ENCODE results near the gene RABGAP1L.
"Not testable (repeated sequence)": the region's sequence is repeated elsewhere in the genome, so short reads cannot be mapped to it uniquely, and the experiment has no call there.

RABGAP1L gene

DNA sequence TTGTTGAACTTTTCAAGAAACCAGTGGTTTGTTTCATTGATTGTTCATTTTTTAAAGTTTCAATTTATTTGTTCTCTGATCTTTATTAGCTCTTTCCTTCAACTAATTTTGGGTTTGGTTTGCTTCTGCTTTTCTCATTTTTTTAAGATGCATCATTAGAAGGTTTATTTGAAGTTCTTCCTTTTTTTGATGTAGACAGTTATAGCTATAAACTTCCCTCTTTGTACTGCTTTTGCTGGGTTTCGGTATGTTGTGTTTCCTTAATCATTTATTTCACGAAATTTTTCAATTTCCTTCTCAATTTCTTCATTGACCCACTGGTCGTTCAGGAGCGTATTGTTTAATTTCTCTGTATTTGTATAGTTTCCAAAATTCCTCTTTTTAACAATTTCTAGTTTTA lies 155.1 kb downstream of the RABGAP1L start:
- DNase-seq (ENCODE audit: low read depth): no peak
- TF ChIP-seq MYC (IDR thresholded peaks at IDR 0.05; ENCODE audit: low read depth, low read length) (no peak), MAX (IDR thresholded peaks at IDR 0.05; ENCODE audit: low read depth, low read length) (no peak), CTCF (IDR thresholded peaks at IDR 0.05; ENCODE audit: low read depth, low read length) (no peak), POLR2A (IDR thresholded peaks at IDR 0.05; ENCODE audit: extremely low read depth, insufficient read length) (no peak)
- H3K4me3 ChIP-seq (ENCODE audit: low read depth, low read length): no peak overlapping the region

DNA sequence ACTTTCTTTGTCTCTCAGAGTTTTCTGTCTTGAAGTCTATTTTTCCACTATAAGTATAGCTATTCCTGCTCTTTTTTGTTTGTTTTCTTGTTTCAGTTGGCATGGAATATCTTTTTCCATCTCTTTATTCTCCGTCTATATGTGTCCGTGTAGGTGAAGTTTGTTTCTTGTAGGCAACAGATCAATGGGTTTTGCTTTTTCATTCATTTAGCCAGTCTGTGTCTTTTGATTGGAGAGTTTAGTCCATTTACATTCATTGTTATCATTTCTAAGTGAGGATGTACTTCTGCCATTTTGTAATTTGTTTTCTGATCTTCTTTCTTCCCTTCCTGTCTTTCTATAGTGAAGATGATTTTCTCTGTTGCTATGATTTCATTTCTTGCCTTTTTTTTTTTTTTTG lies 155.9 kb downstream of the RABGAP1L start:
- no peak for TF ChIP-seq MAX (IDR thresholded peaks at IDR 0.05; ENCODE audit: low read depth, low read length)
- no peak for TF ChIP-seq POLR2A (IDR thresholded peaks at IDR 0.05; ENCODE audit: extremely low read depth, insufficient read length)
- TF ChIP-seq CTCF (IDR thresholded peaks at IDR 0.05; ENCODE audit: low read depth, low read length): no peak
- TF ChIP-seq MYC (IDR thresholded peaks at IDR 0.05; ENCODE audit: low read depth, low read length): no peak
- no peak overlapping the region for H3K4me3 ChIP-seq (ENCODE audit: low read depth, low read length)
- no peak for DNase-seq (ENCODE audit: low read depth)

DNA sequence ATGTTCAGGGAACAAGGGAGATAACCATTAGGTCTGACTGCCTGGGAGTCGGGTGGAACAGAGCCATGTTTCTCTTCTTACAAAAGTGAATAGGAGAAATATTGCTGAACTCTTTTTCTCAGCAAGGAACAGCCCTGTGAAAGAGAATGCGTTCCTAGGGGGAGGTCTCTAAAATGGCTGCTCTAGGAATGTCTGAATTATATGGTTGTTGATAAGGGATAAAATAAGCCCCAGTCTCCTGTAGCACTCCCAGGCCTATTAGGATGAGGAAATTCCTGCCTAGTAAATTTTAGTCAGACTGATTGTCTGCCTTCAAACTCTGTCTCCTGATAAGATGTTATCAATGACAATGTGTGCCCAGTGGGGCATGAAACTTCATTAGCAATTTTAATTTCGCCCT lies 161.6 kb downstream of the RABGAP1L start:
- DNase-seq (ENCODE audit: low read depth); H3K4me3 ChIP-seq (ENCODE audit: low read depth, low read length): not testable (repeated sequence)

GRCh38 chr1:174322202-174322862 lies 163.0 kb downstream of the RABGAP1L start:
- DNase-seq (ENCODE audit: low read depth): no peak
- no peak overlapping the region for H3K4me3 ChIP-seq (ENCODE audit: low read depth, low read length)
- no peak for TF ChIP-seq MAX (IDR thresholded peaks at IDR 0.05; ENCODE audit: low read depth, low read length)

- DNase-seq (ENCODE audit: low read depth): no peak
- no peak overlapping the region for H3K4me3 ChIP-seq (ENCODE audit: low read depth, low read length)
- no peak for TF ChIP-seq MAX (IDR thresholded peaks at IDR 0.05; ENCODE audit: low read depth, low read length)
- no peak for TF ChIP-seq POLR2A (IDR thresholded peaks at IDR 0.05; ENCODE audit: extremely low read depth, insufficient read length)
- no peak for TF ChIP-seq CTCF (IDR thresholded peaks at IDR 0.05; ENCODE audit: low read depth, low read length)
- TF ChIP-seq MYC (IDR thresholded peaks at IDR 0.05; ENCODE audit: low read depth, low read length): no peak
Observed at GRCh38 chr1:174324493-174324892, 165.2 kb downstream of the RABGAP1L start.

DNA sequence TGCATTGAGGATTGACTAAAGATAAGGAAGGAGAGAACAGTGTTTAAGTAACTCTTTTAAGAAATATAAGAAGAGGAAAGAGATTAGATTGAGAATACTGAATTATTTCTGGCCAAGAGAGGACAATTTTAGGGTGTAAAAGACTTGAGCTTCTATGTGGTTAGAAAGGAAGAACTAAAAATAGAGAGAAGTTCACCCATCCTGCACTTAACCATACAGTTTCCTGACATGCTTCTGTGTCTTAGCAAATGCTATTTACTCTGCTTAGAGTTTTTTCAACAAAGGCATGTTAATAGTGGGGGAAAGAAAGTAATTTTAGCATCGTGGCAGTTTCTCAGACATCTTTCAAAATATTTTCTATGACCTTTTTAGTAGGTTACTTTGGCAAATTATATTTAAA lies 165.6 kb downstream of the RABGAP1L start:
- H3K4me3 ChIP-seq (ENCODE audit: low read depth, low read length): no peak overlapping the region
- TF ChIP-seq MAX (IDR thresholded peaks at IDR 0.05; ENCODE audit: low read depth, low read length) (no peak), POLR2A (IDR thresholded peaks at IDR 0.05; ENCODE audit: extremely low read depth, insufficient read length) (no peak), CTCF (IDR thresholded peaks at IDR 0.05; ENCODE audit: low read depth, low read length) (no peak), MYC (IDR thresholded peaks at IDR 0.05; ENCODE audit: low read depth, low read length) (no peak)
- DNase-seq (ENCODE audit: low read depth): no peak

- no peak overlapping the region for H3K4me3 ChIP-seq (ENCODE audit: low read depth, low read length)
- no peak for TF ChIP-seq POLR2A (IDR thresholded peaks at IDR 0.05; ENCODE audit: extremely low read depth, insufficient read length)
- TF ChIP-seq MAX (IDR thresholded peaks at IDR 0.05; ENCODE audit: low read depth, low read length): no peak
- TF ChIP-seq CTCF (IDR thresholded peaks at IDR 0.05; ENCODE audit: low read depth, low read length): no peak
- no peak for TF ChIP-seq MYC (IDR thresholded peaks at IDR 0.05; ENCODE audit: low read depth, low read length)
- no peak for DNase-seq (ENCODE audit: low read depth)
Observed at GRCh38 chr1:174326278-174326677, 167.0 kb downstream of the RABGAP1L start.
